Fibroblast of lung (primary cell): ENCODE data around the gene LPA. TPM values are rescaled to one million over a fixed set of nuclear protein-coding genes. Genes with fewer than 3 reads are reported as not detected.
"Not testable (repeated sequence)": the region's sequence is repeated elsewhere in the genome, so short reads cannot be mapped to it uniquely, and the experiment has no call there.

Source experiments
- DNase-seq, 2 donors: peaks; one replicate each; pipeline versions ENCODE4 v3.0.0 to v3.0.0-alpha.2; 2010; ENCODE audit warnings: low read depth in 2 of 2
- H2AFZ ChIP-seq: 2 replicates; pipeline ENCODE4 v1.5.1; 2012; ENCODE audit warnings: low read length, control low read depth, inconsistent platforms
- H3K27ac ChIP-seq: 2 replicates; pipeline ENCODE4 v1.5.1; 2011; ENCODE audit warnings: low read length, control low read depth; ENCODE audit not compliant: insufficient read depth
- H3K27me3 ChIP-seq: 2 replicates; pipeline ENCODE4 v1.5.1; 2011; ENCODE audit warnings: mild to moderate bottlenecking, low read length; ENCODE audit not compliant: control insufficient read depth, insufficient read depth
- H3K36me3 ChIP-seq: 2 replicates; pipeline ENCODE4 v1.5.1; 2011; ENCODE audit warnings: low read length; ENCODE audit not compliant: control insufficient read depth, insufficient read depth
- H3K4me1 ChIP-seq: 2 replicates; pipeline ENCODE4 v1.5.1; 2011; ENCODE audit warnings: low read length; ENCODE audit not compliant: control insufficient read depth, insufficient read depth; ENCODE audit errors: extremely low read depth
- H3K4me2 ChIP-seq: 2 replicates; pipeline ENCODE4 v1.5.1; 2011; ENCODE audit warnings: low read length, control low read depth; ENCODE audit not compliant: insufficient read depth; ENCODE audit errors: extremely low read depth
- H3K4me3 ChIP-seq, 4 experiments: fragments of 200-600 bp in 1 of 4; sonication (generic) in 1 of 4; replicated peaks in 1 of 4; 2 replicates each; pipeline ENCODE4 v1.5.1; 2011 to 2016; ENCODE audit warnings: low read length in 4 of 4, low read depth in 3 of 4, mild to moderate bottlenecking in 3 of 4, control low read depth in 2 of 4, inconsistent platforms in 1 of 4, mixed read lengths in 1 of 4; ENCODE audit not compliant: insufficient read depth in 1 of 4; ENCODE audit errors: control extremely low read depth in 1 of 4
- H3K79me2 ChIP-seq: 2 replicates; pipeline ENCODE4 v1.5.1; 2012; ENCODE audit warnings: mild to moderate bottlenecking, low read length, inconsistent platforms; ENCODE audit not compliant: control insufficient read depth, insufficient read depth
- H3K9ac ChIP-seq: 2 replicates; pipeline ENCODE4 v1.5.1; 2011; ENCODE audit warnings: mild to moderate bottlenecking, low read length, control low read depth; ENCODE audit not compliant: insufficient read depth
- H3K9me3 ChIP-seq: 2 replicates; pipeline ENCODE4 v1.5.1; 2012; ENCODE audit warnings: low read depth, low read length; ENCODE audit not compliant: control insufficient read depth, insufficient read depth
- H4K20me1 ChIP-seq: 2 replicates; pipeline ENCODE4 v1.5.1; 2011; ENCODE audit warnings: low read length; ENCODE audit not compliant: control insufficient read depth, insufficient read depth; ENCODE audit errors: extremely low read depth
- EZH2 ChIP-seq: IDR thresholded peaks from 2 replicates; pipeline ENCODE4 v1.5.1; 2012; ENCODE audit warnings: low read length, control low read depth, mild to moderate bottlenecking; ENCODE audit errors: missing control alignments
- polyA plus RNA-seq, 2 donors: library from polyadenylated mRNA; depleted of rRNA in 1 of 2; stranded (reverse) in 1 of 2; unstranded in 1 of 2; fragments of >200 nt; gene quantifications; 2 replicates each; pipeline ENCODE4 v1.2.1, GENCODE V29; 2011 to 2012; ENCODE audit warnings: missing spikeins in 1 of 2
- total RNA-seq: library from RNA; depleted of rRNA; stranded (reverse); fragments of >200 nt; gene quantifications from 2 replicates; pipeline ENCODE4 v1.2.1, GENCODE V29; 2014
- TF ChIP-seq, protein P1 (sequence below), 2 donors: IDR thresholded peaks in 1 of 2; conservative IDR thresholded peaks in 1 of 2; 1 replicate in 1 of 2; 2 replicates in 1 of 2; pipeline ENCODE4 v1.5.1; 2011 to 2012; ENCODE audit warnings: low read length in 2 of 2, control low read depth in 1 of 2, inconsistent platforms in 1 of 2, low read depth in 1 of 2, mild to moderate bottlenecking in 1 of 2

Gene LPA
- total and polyA plus RNA-seq, 2 donors (not counting 1 experiment from before 2014, with no cell fraction given): not detected

DNA sequence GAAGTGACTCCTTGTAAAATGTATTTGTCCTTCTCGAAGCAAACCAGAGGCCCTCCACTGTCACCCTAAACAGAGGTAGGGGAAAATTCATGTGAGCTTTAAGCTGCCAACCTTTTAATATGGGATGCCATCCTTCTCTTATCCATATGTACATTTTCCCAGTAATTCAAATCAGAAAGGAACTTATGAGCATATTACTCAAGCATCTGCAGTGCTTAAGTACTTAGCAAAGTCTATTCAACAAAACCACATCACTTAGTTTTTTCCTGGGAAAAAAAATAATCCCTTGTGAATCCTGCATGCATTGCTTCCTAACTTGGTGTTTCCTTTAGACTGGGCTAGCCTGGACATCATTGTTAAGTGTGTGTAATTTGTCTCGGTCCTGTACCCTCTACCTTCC, 132.2 kb downstream of the LPA start:
- Histone ChIP-seq H2AFZ (no peak overlapping the region), H3K27ac (no peak overlapping the region), H3K4me2 (no peak overlapping the region), H3K79me2 (no peaks in the 10 kb centered on the region), H3K36me3 (no peaks in the 10 kb centered on the region), H3K9ac (no peak overlapping the region), H3K9me3 (no peaks in the 10 kb centered on the region), H3K4me1 (no peaks in the 10 kb centered on the region), H3K27me3 (no peaks in the 10 kb centered on the region), H3K4me3 (no peak overlapping the region), H4K20me1 (no peaks in the 10 kb centered on the region)
- DNase-seq: no peak
- no peak for TF ChIP-seq EZH2
- TF ChIP-seq, protein P1, sequence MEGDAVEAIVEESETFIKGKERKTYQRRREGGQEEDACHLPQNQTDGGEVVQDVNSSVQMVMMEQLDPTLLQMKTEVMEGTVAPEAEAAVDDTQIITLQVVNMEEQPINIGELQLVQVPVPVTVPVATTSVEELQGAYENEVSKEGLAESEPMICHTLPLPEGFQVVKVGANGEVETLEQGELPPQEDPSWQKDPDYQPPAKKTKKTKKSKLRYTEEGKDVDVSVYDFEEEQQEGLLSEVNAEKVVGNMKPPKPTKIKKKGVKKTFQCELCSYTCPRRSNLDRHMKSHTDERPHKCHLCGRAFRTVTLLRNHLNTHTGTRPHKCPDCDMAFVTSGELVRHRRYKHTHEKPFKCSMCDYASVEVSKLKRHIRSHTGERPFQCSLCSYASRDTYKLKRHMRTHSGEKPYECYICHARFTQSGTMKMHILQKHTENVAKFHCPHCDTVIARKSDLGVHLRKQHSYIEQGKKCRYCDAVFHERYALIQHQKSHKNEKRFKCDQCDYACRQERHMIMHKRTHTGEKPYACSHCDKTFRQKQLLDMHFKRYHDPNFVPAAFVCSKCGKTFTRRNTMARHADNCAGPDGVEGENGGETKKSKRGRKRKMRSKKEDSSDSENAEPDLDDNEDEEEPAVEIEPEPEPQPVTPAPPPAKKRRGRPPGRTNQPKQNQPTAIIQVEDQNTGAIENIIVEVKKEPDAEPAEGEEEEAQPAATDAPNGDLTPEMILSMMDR (conservative IDR thresholded peaks at IDR 0.05 in 1 of 2, IDR thresholded peaks at IDR 0.05 in 1 of 2; ENCODE audit: low read depth in 1 of 2, low read length in 2 of 2): no peak

DNA sequence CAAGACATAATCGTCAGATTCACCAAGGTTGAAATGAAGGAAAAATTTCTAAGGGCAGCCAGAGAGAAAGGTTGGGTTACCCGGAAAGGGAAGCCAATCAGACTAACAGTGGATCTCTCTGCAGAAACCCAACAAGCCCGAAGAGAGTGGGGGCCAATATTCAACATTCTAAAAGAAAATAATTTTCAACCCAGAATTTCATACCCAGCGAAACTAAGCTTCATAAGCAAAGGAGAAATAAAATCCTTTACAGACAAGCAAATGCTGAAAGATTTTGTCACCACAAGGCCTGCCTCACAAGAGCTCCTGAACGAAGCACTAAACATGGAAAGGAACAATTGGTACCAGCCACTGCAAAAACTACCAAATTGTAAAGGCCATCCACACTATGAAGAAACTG, 134.6 kb downstream of the LPA start:
- not testable (repeated sequence) for H2AFZ ChIP-seq, H3K27me3 ChIP-seq, DNase-seq, H3K4me1 ChIP-seq, H3K27ac ChIP-seq, H3K9me3 ChIP-seq, H3K36me3 ChIP-seq, H3K4me3 ChIP-seq, H3K79me2 ChIP-seq, H3K9ac ChIP-seq, H4K20me1 ChIP-seq, H3K4me2 ChIP-seq

DNA sequence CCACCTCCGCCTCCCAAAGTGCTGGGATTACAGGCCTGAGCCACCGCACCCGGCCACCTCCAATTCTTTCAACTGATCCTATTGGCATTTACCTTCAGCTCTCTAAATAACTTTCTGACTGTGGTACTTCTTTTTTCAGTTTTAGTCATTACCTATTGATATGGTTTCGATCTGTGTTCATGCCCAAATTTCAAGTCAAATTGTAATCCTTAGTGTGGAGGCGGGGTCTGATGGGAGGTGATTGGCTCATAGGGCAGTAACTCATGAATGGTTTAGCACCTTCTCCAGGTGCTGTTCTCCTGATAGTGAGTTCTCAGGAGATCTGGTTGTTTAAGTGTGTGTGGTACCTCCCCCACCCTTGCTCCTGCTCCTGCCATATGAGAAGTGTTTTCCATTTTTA, 140.9 kb downstream of the LPA start:
- no peaks in the 10 kb centered on the region for H3K79me2 ChIP-seq
- no peaks in the 10 kb centered on the region for H4K20me1 ChIP-seq
- H3K27ac ChIP-seq: no peak overlapping the region
- H3K36me3 ChIP-seq: no peaks in the 10 kb centered on the region
- H2AFZ ChIP-seq: no peak overlapping the region
- no peak overlapping the region for H3K9ac ChIP-seq
- no peak overlapping the region for H3K4me3 ChIP-seq
- no peak overlapping the region for H3K4me2 ChIP-seq
- H3K9me3 ChIP-seq: no peaks in the 10 kb centered on the region
- H3K4me1 ChIP-seq: no peaks in the 10 kb centered on the region
- no peak for TF ChIP-seq EZH2
- H3K27me3 ChIP-seq: no peaks in the 10 kb centered on the region
- DNase-seq: no peak

DNA sequence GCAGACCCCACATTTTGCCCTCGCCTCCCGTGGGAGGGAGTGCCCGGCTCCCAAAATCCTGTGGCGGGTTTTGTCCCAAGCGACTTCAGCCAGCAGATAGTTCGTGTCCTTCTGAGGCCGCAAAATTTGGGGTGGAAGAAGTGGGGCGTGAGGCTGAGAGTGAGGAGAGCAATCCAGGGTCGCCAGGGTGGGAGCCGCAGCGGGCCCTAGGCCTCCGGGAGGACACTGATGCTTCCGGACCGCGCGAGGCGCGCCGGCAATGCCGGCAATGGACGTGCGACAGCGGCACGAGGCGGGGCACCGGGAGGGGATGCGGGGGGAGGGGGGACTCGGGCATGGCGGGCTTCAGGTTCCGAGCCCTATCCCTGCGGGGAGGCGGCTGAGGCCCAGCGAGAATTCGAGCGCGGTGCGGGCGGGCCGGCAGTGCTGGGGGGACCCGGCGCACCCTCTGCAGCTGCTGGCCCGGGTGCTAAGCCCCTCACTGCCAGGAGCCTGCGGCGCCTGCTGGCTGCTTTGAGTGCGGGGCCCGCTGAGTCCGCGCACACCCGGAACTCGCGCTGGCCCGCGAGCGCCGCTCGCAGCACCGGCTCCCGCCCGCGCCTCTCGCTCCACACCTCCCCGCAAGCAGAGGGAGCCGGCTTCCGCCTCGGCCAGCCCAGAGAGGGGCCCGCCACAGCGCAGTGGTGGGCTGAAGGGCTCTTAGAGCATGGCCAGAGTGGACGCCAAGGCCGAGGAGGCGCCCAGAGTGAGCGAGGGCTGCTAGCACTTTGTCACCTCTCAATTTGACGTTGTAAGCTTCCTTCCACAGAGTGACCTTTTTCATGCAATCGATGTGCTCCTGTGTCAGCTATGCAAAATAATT, 143.8 kb downstream of the LPA start:
- DNase-seq: peak; percentile 57 to 65
- Histone ChIP-seq H3K9ac (peak overlapping the region; percentile 65), H3K36me3 (no peaks in the 10 kb centered on the region), H3K4me3 (peak overlapping the region; percentile 61 to 72 (median 68)), H3K4me2 (peak overlapping the region; percentile 73), H3K4me1 (no peaks in the 10 kb centered on the region), H4K20me1 (no peaks in the 10 kb centered on the region), H3K9me3 (no peaks in the 10 kb centered on the region), H2AFZ (peak overlapping the region; percentile 90), H3K79me2 (no peaks in the 10 kb centered on the region), H3K27ac (peak overlapping the region; percentile 60), H3K27me3 (no peaks in the 10 kb centered on the region)
- TF ChIP-seq EZH2: no peak
- TF ChIP-seq, protein P1 (conservative IDR thresholded peaks at IDR 0.05 in 1 of 2, IDR thresholded peaks at IDR 0.05 in 1 of 2; ENCODE audit: low read depth in 1 of 2, low read length in 2 of 2): no peak
